Neutrophil (primary cell): ENCODE results near the gene ACSM5.
"Not testable (repeated sequence)": the region's sequence is repeated elsewhere in the genome, so short reads cannot be mapped to it uniquely, and the experiment has no call there.

ENCODE experiments used
- H3K27ac ChIP-seq: fragments of 200-600 bp; sonication (generic); 2 replicates; pipeline ENCODE4 v1.5.1; 2016; ENCODE audit warnings: mild to moderate bottlenecking, moderate library complexity
- H3K27me3 ChIP-seq: fragments of 200-600 bp; sonication (generic); 2 replicates; pipeline ENCODE4 v1.6.0; 2016; ENCODE audit warnings: mild to moderate bottlenecking
- H3K36me3 ChIP-seq: fragments of 200-600 bp; sonication (generic); 2 replicates; pipeline ENCODE4 v1.5.1; 2017
- H3K4me1 ChIP-seq, 2 experiments: fragments of 200-600 bp in 1 of 2; sonication (generic) in 1 of 2; 1 replicate in 1 of 2; 2 replicates in 1 of 2; pipeline versions ENCODE4 v1.5.1 to v1.6.1; 2013 to 2016; ENCODE audit warnings: low read depth in 1 of 2, low read length in 1 of 2, mild to moderate bottlenecking in 1 of 2, moderate library complexity in 1 of 2; ENCODE audit not compliant: control insufficient read depth in 1 of 2, insufficient read depth in 1 of 2
- H3K4me3 ChIP-seq, 2 experiments: fragments of 200-600 bp in 1 of 2; sonication (generic) in 1 of 2; 1 replicate in 1 of 2; 2 replicates in 1 of 2; pipeline ENCODE4 v1.5.1; 2013 to 2016; ENCODE audit warnings: low read depth in 1 of 2, low read length in 1 of 2, mild to moderate bottlenecking in 1 of 2, moderate library complexity in 1 of 2
- H3K9me3 ChIP-seq: fragments of 200-600 bp; sonication (generic); 2 replicates; pipeline ENCODE4 v1.5.1; 2016
- TF ChIP-seq, protein P1 (sequence below): fragments of 200-600 bp; sonication (generic); IDR thresholded peaks from 2 replicates; pipeline ENCODE4 v1.5.1; 2016; ENCODE audit warnings: antibody characterized with exemption

ACSM5 gene

DNA sequence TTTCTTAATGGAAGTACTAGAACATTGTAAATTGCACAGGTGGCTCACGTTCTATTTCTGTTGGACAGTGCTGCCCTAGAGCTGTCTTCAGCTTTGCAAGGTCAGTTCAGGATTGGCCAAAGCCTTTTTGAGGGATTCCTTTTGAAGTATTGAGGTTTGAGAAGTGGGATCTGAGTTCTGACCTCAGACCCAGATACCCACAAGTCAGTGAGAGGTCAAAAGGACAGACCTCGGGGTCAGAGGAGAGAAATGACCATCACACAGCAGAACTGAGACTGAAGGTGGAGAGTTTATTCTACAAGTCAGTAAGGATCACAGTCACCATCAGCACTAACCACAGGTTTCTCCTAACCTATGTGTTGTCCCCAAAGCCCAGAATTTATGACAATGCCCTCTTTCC lies 1.7 kb downstream of the ACSM5 start:
- Histone ChIP-seq H3K4me3 (no peak overlapping the region), H3K4me1 (no peaks in the 10 kb centered on the region), H3K27me3 (peaks cover 7% of the 10 kb centered on the region), H3K9me3 (no peaks in the 10 kb centered on the region), H3K27ac (no peak overlapping the region), H3K36me3 (no peaks in the 10 kb centered on the region)
- TF ChIP-seq, protein P1, sequence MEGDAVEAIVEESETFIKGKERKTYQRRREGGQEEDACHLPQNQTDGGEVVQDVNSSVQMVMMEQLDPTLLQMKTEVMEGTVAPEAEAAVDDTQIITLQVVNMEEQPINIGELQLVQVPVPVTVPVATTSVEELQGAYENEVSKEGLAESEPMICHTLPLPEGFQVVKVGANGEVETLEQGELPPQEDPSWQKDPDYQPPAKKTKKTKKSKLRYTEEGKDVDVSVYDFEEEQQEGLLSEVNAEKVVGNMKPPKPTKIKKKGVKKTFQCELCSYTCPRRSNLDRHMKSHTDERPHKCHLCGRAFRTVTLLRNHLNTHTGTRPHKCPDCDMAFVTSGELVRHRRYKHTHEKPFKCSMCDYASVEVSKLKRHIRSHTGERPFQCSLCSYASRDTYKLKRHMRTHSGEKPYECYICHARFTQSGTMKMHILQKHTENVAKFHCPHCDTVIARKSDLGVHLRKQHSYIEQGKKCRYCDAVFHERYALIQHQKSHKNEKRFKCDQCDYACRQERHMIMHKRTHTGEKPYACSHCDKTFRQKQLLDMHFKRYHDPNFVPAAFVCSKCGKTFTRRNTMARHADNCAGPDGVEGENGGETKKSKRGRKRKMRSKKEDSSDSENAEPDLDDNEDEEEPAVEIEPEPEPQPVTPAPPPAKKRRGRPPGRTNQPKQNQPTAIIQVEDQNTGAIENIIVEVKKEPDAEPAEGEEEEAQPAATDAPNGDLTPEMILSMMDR: no peak

GRCh38 chr16:20415541-20415940 lies 6.2 kb downstream of the ACSM5 start:
- Histone ChIP-seq H3K4me3 (no peak overlapping the region), H3K9me3 (no peaks in the 10 kb centered on the region), H3K27ac (no peak overlapping the region), H3K27me3 (peaks cover 7% of the 10 kb centered on the region), H3K36me3 (no peaks in the 10 kb centered on the region), H3K4me1 (no peaks in the 10 kb centered on the region)
- TF ChIP-seq, protein P1: no peak

- not testable (repeated sequence) for H3K9me3 ChIP-seq, H3K36me3 ChIP-seq, H3K27ac ChIP-seq, H3K4me1 ChIP-seq, H3K27me3 ChIP-seq, H3K4me3 ChIP-seq
Measured at GRCh38 chr16:20419093-20419492, 9.8 kb downstream of the ACSM5 start.

- H3K27ac ChIP-seq, H3K4me1 ChIP-seq, H3K27me3 ChIP-seq, H3K4me3 ChIP-seq, H3K9me3 ChIP-seq, H3K36me3 ChIP-seq: not testable (repeated sequence)
Measured at GRCh38 chr16:20421748-20422147, 12.4 kb downstream of the ACSM5 start.

DNA sequence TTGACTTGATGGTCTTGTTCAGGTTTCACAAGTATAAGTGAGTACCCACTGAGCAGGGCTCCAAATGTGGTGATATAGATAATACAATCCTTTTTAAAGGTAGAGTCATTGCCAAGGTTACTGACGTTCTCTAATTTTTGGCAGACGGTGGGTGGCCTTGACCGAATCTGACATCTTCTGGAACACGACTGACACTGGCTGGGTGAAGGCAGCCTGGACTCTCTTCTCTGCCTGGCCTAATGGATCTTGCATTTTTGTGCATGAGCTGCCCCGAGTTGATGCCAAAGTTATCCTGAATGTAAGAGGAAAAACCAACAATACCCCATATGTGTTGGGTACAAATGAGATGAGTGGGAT lies 14.4 kb downstream of the ACSM5 start:
- not testable (repeated sequence) for H3K36me3 ChIP-seq, H3K9me3 ChIP-seq, H3K4me1 ChIP-seq, H3K27ac ChIP-seq, H3K27me3 ChIP-seq, H3K4me3 ChIP-seq

DNA sequence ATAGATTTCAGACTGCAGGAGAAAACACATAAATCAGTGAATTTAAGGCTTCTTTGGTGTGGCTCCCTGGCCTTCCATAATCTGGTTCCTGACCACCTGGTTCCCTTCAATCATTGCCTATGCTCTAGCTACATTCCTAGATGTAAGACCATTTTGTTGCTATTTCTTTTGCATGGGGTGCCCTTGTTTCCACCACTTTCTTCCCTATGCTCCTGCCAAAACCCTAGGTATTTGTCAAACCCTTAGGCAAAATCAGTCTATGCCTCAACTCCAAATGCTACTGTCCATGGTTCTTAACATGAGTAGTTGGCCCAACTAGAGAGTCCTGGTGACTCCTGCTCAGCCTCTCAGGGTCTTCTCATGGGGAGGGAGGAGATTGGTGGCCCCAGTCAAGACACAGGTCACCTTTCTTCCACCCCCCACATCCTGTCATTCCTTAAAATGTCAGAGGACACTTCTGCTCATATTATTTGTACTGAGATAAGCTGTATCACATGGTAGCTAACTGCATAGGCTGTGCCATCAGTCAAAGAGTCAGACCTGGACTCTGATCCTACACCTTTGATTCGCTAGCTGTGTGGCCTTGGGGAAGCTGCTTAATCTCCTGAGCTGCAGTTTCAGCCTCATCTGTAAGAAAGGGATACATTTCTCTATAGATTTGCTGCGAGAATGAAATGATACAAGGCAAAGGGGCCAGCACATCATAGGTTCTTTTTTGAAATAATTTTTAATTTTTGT lies 15.0 kb downstream of the ACSM5 start:
- no peaks in the 10 kb centered on the region for H3K9me3 ChIP-seq
- H3K36me3 ChIP-seq: no peaks in the 10 kb centered on the region
- H3K27me3 ChIP-seq: no peaks in the 10 kb centered on the region
- no peaks in the 10 kb centered on the region for H3K4me1 ChIP-seq
- no peak overlapping the region for H3K4me3 ChIP-seq
- no peak overlapping the region for H3K27ac ChIP-seq
- TF ChIP-seq, protein P1: no peak

- H3K9me3 ChIP-seq, H3K4me1 ChIP-seq, H3K27me3 ChIP-seq, H3K4me3 ChIP-seq, H3K36me3 ChIP-seq, H3K27ac ChIP-seq: not testable (repeated sequence)
Measured at GRCh38 chr16:20427401-20427797, 18.1 kb downstream of the ACSM5 start.

- not testable (repeated sequence) for H3K9me3 ChIP-seq, H3K36me3 ChIP-seq, H3K27me3 ChIP-seq, H3K4me3 ChIP-seq, H3K4me1 ChIP-seq, H3K27ac ChIP-seq
Measured at GRCh38 chr16:20429499-20429898, 20.2 kb downstream of the ACSM5 start.

DNA sequence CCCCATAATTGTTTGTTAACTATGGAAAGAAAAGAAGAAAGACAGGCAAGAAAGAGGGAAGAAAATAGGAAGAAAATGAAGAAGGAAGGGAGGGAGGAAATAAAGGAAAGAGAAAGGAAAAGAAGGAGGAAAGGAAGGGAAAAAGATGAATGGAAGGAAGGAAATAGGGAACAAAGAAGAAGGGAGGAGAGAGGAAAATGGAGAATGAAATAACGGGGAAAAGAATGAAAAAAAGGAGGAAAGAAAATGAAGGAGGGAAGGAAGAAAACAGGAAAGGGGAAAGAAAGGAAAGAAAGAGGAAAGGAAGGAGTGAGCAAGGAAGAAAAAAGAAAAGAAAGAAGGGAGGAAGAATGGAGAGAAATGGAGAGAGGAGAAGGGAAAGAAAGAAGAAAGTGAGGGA lies 21.1 kb downstream of the ACSM5 start:
- H3K4me3 ChIP-seq, H3K27ac ChIP-seq, H3K4me1 ChIP-seq, H3K36me3 ChIP-seq, H3K27me3 ChIP-seq, H3K9me3 ChIP-seq: not testable (repeated sequence)
